ENCODE data around the gene ZDHHC4. TPM values are rescaled to one million over a fixed set of nuclear protein-coding genes. Genes with fewer than 3 reads are reported as not detected.

The ZDHHC4 gene
- total and polyA plus RNA-seq, 2 of the 13 experiments (the other 11 are each of a cell fraction or from before 2014, with no cell fraction given), result 83.2 to 188 TPM

- TF ChIP-seq PBX3 (CRISPR knock-in tag; IDR thresholded peaks at IDR 0.05; ENCODE audit: borderline replicate concordance), result no peak
- peak; percentile 48 for TF ChIP-seq RBM22 (optimal IDR thresholded peaks at IDR 0.05; ENCODE audit: low read length)
- no peak; the same call in 1 of the 2 replicates for TF ChIP-seq ZNF235 (CRISPR knock-in tag; IDR thresholded peaks at IDR 0.05; ENCODE audit: borderline replicate concordance)
- TF ChIP-seq ZKSCAN8 (CRISPR knock-in tag; IDR thresholded peaks at IDR 0.05; ENCODE audit: borderline replicate concordance), result peak; percentile 68; the same call in 1 of the 2 replicates
- TF ChIP-seq, protein P1, sequence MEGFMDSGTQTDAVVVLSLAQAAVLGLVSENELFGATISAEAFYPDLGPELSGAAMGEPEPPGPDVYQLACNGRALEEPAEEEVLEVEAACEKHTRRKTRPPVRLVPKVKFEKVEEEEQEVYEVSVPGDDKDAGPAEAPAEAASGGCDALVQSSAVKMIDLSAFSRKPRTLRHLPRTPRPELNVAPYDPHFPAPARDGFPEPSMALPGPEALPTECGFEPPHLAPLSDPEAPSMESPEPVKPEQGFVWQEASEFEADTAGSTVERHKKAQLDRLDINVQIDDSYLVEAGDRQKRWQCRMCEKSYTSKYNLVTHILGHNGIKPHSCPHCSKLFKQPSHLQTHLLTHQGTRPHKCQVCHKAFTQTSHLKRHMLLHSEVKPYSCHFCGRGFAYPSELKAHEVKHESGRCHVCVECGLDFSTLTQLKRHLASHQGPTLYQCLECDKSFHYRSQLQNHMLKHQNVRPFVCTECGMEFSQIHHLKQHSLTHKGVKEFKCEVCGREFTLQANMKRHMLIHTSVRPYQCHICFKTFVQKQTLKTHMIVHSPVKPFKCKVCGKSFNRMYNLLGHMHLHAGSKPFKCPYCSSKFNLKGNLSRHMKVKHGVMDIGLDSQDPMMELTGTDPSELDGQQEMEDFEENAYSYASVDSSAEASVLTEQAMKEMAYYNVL (CRISPR knock-in tag; IDR thresholded peaks at IDR 0.05; ENCODE audit: borderline replicate concordance), result peak; percentile 67; the same call in 1 of the 2 replicates
- TF ChIP-seq ZNF362 (CRISPR knock-in tag; IDR thresholded peaks at IDR 0.05; ENCODE audit: borderline replicate concordance), result peak; percentile 75
- peak; percentile 49 for TF ChIP-seq SKI (IDR thresholded peaks at IDR 0.05; ENCODE audit: partially characterized antibody)
- TF ChIP-seq RAD51 (IDR thresholded peaks at IDR 0.05; ENCODE audit: borderline replicate concordance), result no peak
- no peak for TF ChIP-seq IRF1 (CRISPR knock-in tag; IDR thresholded peaks at IDR 0.05; ENCODE audit: low read depth)
- peak; percentile 67; the same call in 1 of the 2 replicates for TF ChIP-seq ZSCAN21 (CRISPR knock-in tag; IDR thresholded peaks at IDR 0.05; ENCODE audit: borderline replicate concordance)
- no peak for TF ChIP-seq HDAC6 (IDR thresholded peaks at IDR 0.05; ENCODE audit: low read depth, low read length)
- TF ChIP-seq ZNF749 (CRISPR knock-in tag; IDR thresholded peaks at IDR 0.05; ENCODE audit: borderline replicate concordance), result peak; percentile 39; the same call in 1 of the 2 replicates
- TF ChIP-seq ZBTB7B (CRISPR knock-in tag; IDR thresholded peaks at IDR 0.05), result peak; percentile 67; the same call in 1 of the 2 replicates
- TF ChIP-seq ZNF772 (CRISPR knock-in tag; IDR thresholded peaks at IDR 0.05), result no peak; the same call in 1 of the 2 replicates
- TF ChIP-seq NR2F2 (IDR thresholded peaks at IDR 0.05; ENCODE audit: borderline replicate concordance, low read depth), result peak; percentile 88
- peak; percentile 19; the same call in 1 of the 2 replicates for TF ChIP-seq KDM2A (CRISPR knock-in tag; IDR thresholded peaks at IDR 0.05; ENCODE audit: borderline replicate concordance, low read depth)
- TF ChIP-seq HDAC1 (CRISPR knock-in tag; IDR thresholded peaks at IDR 0.05), result peak; percentile 39; the same call in 1 of the 2 replicates
- TF ChIP-seq ZNF281 (CRISPR knock-in tag; IDR thresholded peaks at IDR 0.05; ENCODE audit: borderline replicate concordance), result peak; percentile 34; the same call in 1 of the 2 replicates
- no peak for TF ChIP-seq ZNF761 (CRISPR knock-in tag; conservative IDR thresholded peaks at IDR 0.05)
Measured at GRCh38 chr7:6578114-6579084, 1.1 kb downstream of the ZDHHC4 start (continued).
